Measurements from ENCODE around the gene IPO4.

IPO4 gene

DNA sequence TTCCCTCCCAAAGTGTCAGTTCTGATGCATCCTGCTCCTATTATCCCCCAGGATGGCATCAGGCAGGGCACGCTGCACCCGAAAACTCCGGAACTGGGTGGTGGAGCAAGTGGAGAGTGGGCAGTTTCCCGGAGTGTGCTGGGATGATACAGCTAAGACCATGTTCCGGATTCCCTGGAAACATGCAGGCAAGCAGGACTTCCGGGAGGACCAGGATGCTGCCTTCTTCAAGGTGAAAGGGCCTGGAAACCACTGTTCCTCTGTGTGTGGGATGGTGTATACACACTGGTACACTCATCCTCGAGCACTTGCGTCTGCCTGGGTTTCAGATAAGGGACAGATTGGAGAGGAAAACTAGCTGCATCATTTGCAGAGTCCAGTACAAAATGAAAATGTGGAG lies 26.5 kb downstream of the IPO4 start:
- Histone ChIP-seq H3K9ac (ENCODE audit: low read length) (peak overlapping the region; percentile 91), H3K4me1 (ENCODE audit: insufficient read depth, low read length) (peaks cover 26% of the 10 kb centered on the region), H3K27ac (ENCODE audit: low read depth, low read length) (peak overlapping the region; percentile 94), H3K36me3 (ENCODE audit: insufficient read depth, low read length) (peaks cover 69% of the 10 kb centered on the region), H3K9me3 (ENCODE audit: low read length) (no peaks in the 10 kb centered on the region), H3K27me3 (ENCODE audit: control insufficient read depth in 1 of 2, insufficient read depth in 2 of 2, low read length in 2 of 2) (no peaks in the 10 kb centered on the region), H3K4me3 (ENCODE audit: low read depth in 1 of 2, low read length in 2 of 2) (peak overlapping the region; percentile 78 to 93)

DNA sequence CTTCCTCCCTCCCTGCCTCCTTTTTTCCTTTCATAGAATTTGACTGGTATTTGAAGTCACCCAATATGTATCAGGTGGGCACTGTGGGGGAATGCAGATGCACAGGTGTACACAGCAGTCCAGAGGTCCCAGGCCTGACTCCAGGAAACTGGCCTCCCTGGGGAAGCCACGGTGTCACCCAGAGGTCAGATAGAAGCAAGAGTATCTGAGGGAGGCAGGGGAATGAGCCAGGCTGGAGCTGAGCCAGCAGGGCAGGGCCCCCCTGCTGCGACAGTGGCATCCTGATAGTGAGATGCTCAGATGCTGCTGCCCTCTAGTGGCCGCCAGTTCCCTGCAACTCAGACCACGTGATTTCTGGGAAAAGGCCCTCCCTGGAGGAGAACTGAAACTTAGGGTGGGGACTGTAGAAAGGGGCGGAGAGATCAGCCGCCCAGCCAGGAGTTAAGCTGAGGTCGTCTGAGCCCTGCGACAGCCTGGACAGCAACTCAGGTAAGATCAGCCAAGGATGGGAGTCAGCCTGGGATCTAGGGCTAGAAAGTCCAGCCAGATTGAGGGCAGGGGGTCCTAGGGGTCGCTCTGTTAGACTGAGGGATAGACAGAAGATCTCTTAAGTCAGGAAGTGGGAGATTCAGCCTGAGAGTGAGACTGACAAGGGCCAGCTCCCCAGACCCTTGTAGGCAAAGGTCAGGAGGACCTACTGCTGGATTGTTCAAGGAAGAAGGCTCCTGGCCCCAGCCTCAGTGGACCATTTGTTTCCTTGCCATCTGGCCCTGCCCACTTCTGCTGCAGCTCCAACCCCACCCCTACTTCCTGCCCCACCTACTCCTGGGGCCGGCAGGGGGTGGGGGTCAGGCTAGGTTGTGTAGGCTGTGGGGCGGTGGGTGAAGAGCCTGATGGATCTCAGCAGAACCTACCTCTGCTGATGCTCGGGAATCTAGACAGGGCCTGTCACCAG lies 27.5 kb downstream of the IPO4 start, which contains the start of gene IRF9:
TSS of gene IRF9 (plus strand) at position 416 of the 955 bp plus-strand sequence. CDS start 880 bp downstream, outside the sequence.
- Histone ChIP-seq H3K4me3 (ENCODE audit: low read depth in 1 of 2, low read length in 2 of 2) (peak within 1 kb of the TSS; percentile 78 to 93), H3K27ac (ENCODE audit: low read depth, low read length) (peak within 1 kb of the TSS; percentile 94), H3K36me3 (ENCODE audit: insufficient read depth, low read length) (peaks cover 66% of the 10 kb centered on the region), H3K4me1 (ENCODE audit: insufficient read depth, low read length) (peaks cover 26% of the 10 kb centered on the region), H3K9ac (ENCODE audit: low read length) (peak within 1 kb of the TSS; percentile 91), H3K9me3 (ENCODE audit: low read length) (no peaks in the 10 kb centered on the region), H3K27me3 (ENCODE audit: control insufficient read depth in 1 of 2, insufficient read depth in 2 of 2, low read length in 2 of 2) (no peaks in the 10 kb centered on the region)

DNA sequence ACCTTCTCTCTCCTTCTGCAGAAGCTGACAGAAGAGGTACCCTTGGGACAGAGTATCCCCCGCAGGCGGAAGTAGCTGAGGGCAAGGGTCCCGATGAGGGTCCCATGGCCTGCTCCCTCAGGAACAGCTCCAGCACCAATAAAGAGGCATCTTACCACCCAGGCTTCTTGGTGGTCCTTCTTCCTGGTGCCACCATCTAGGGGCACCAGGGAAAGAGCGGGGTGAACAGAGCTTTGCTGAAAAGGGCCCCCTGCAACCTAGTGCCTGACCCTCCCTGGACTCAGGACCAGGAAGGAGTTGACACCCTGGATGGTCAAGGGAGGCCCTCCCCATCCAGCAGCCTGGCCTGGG lies 28.1 kb downstream of the IPO4 start:
- Histone ChIP-seq H3K36me3 (ENCODE audit: insufficient read depth, low read length) (peaks cover 65% of the 10 kb centered on the region), H3K27me3 (ENCODE audit: control insufficient read depth in 1 of 2, insufficient read depth in 2 of 2, low read length in 2 of 2) (no peaks in the 10 kb centered on the region), H3K4me3 (ENCODE audit: low read depth in 1 of 2, low read length in 2 of 2) (no peak overlapping the region), H3K4me1 (ENCODE audit: insufficient read depth, low read length) (peaks cover 26% of the 10 kb centered on the region), H3K9ac (ENCODE audit: low read length) (peak overlapping the region; percentile 91), H3K9me3 (ENCODE audit: low read length) (no peaks in the 10 kb centered on the region), H3K27ac (ENCODE audit: low read depth, low read length) (peak overlapping the region; percentile 94)

DNA sequence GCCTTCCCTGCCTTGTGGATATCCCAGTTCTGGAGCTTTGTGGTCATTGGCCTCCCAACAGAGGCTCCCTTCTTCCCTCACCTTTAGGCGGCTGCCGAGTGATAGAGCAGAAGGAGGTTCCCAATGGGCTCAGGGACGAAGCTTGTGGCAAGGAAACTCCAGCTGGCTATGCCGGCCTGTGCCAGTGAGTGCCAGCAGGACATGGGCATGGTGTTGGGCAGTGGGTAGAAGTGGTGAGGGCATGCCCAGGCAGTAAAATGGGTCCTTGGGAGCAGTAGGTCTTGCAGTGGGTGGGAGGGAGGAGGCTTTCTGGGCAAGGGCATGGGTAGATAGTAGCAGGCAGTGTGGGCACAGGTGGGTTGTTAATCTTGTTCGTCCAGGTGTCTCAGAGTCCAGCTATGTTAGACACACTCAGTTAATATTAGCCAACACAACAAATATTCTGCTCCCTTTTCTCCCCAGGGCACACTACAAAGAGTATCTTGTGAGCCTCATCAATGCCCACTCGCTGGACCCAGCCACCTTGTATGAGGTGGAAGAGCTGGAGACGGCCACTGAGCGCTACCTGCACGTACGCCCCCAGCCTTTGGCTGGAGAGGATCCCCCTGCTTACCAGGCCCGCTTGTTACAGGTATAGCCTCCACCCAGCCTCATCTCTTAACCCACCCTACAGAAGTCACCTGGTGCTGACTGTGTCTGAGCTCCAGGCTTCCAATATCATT lies 28.7 kb downstream of the IPO4 start:
- peaks cover 65% of the 10 kb centered on the region for H3K36me3 ChIP-seq (ENCODE audit: insufficient read depth, low read length)
- peak overlapping the region; percentile 94 for H3K27ac ChIP-seq (ENCODE audit: low read depth, low read length)
- H3K9ac ChIP-seq (ENCODE audit: low read length): no peak overlapping the region
- H3K4me1 ChIP-seq (ENCODE audit: insufficient read depth, low read length): peaks cover 26% of the 10 kb centered on the region
- no peaks in the 10 kb centered on the region for H3K9me3 ChIP-seq (ENCODE audit: low read length)
- H3K4me3 ChIP-seq (ENCODE audit: low read depth in 1 of 2, low read length in 2 of 2): no peak overlapping the region
- no peaks in the 10 kb centered on the region for H3K27me3 ChIP-seq (ENCODE audit: control insufficient read depth in 1 of 2, insufficient read depth in 2 of 2, low read length in 2 of 2)

DNA sequence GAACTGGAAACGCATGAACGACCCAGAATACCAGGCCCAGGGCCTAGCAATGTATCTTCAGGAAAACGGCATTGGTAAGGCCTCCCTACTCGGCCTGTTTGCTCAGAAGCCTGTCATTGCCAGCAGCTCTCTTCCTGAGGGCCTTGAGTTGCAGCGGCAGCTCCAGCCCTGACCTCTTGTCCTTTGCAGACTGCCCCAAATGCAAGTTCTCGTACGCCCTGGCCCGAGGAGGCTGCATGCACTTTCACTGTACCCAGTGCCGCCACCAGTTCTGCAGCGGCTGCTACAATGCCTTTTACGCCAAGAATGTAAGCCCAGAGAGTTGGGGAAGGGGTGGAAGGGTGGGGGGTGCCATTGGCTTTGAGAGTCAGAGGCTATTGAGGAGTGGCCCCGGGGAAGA lies 31.3 kb downstream of the IPO4 start:
- Histone ChIP-seq H3K9me3 (ENCODE audit: low read length) (no peaks in the 10 kb centered on the region), H3K4me3 (ENCODE audit: low read depth in 1 of 2, low read length in 2 of 2) (no peak overlapping the region), H3K27ac (ENCODE audit: low read depth, low read length) (no peak overlapping the region), H3K27me3 (ENCODE audit: control insufficient read depth in 1 of 2, insufficient read depth in 2 of 2, low read length in 2 of 2) (no peaks in the 10 kb centered on the region), H3K9ac (ENCODE audit: low read length) (no peak overlapping the region), H3K36me3 (ENCODE audit: insufficient read depth, low read length) (peaks cover 53% of the 10 kb centered on the region), H3K4me1 (ENCODE audit: insufficient read depth, low read length) (peaks cover 14% of the 10 kb centered on the region)

DNA sequence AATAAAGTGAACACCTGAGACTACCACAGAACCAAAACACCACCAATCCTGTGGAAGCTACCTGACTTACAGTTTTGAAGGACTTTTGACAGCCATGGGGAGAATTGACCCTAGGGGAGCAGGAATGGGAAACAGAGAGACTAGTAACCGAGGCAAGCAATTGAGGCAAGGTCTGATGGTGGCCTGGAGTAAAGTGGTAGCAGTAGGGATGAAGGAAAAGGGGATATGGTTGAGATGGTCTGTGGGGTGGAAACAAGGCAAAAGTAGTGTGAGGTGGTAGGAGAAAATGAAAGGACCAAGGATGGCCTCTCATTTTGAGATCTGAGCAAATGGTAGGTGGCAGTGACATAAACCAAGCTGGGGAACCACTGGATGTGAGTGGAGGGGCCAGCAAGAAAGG lies 31.8 kb downstream of the IPO4 start:
- H3K4me1 ChIP-seq (ENCODE audit: insufficient read depth, low read length): peaks cover 9% of the 10 kb centered on the region
- peaks cover 57% of the 10 kb centered on the region for H3K36me3 ChIP-seq (ENCODE audit: insufficient read depth, low read length)
- H3K9ac ChIP-seq (ENCODE audit: low read length): no peak overlapping the region
- H3K9me3 ChIP-seq (ENCODE audit: low read length): no peaks in the 10 kb centered on the region
- no peaks in the 10 kb centered on the region for H3K27me3 ChIP-seq (ENCODE audit: control insufficient read depth in 1 of 2, insufficient read depth in 2 of 2, low read length in 2 of 2)
- H3K4me3 ChIP-seq (ENCODE audit: low read depth in 1 of 2, low read length in 2 of 2): no peak overlapping the region
- H3K27ac ChIP-seq (ENCODE audit: low read depth, low read length): no peak overlapping the region

DNA sequence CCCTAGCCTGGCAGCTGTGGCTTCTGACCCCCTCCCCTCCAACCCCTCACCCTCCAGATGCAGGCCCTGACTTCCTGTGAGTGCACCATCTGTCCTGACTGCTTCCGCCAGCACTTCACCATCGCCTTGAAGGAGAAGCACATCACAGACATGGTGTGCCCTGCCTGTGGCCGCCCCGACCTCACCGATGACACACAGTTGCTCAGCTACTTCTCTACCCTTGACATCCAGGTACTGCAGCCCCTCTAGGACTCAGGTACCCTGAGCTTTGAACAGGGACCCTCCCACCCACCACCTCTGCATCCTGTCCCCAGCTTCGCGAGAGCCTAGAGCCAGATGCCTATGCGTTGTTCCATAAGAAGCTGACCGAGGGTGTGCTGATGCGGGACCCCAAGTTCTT lies 33.5 kb downstream of the IPO4 start:
- peaks cover 66% of the 10 kb centered on the region for H3K36me3 ChIP-seq (ENCODE audit: insufficient read depth, low read length)
- no peak overlapping the region for H3K4me3 ChIP-seq (ENCODE audit: low read depth in 1 of 2, low read length in 2 of 2)
- no peaks in the 10 kb centered on the region for H3K4me1 ChIP-seq (ENCODE audit: insufficient read depth, low read length)
- H3K9me3 ChIP-seq (ENCODE audit: low read length): no peaks in the 10 kb centered on the region
- H3K9ac ChIP-seq (ENCODE audit: low read length): no peak overlapping the region
- no peak overlapping the region for H3K27ac ChIP-seq (ENCODE audit: low read depth, low read length)
- no peaks in the 10 kb centered on the region for H3K27me3 ChIP-seq (ENCODE audit: control insufficient read depth in 1 of 2, insufficient read depth in 2 of 2, low read length in 2 of 2)

DNA sequence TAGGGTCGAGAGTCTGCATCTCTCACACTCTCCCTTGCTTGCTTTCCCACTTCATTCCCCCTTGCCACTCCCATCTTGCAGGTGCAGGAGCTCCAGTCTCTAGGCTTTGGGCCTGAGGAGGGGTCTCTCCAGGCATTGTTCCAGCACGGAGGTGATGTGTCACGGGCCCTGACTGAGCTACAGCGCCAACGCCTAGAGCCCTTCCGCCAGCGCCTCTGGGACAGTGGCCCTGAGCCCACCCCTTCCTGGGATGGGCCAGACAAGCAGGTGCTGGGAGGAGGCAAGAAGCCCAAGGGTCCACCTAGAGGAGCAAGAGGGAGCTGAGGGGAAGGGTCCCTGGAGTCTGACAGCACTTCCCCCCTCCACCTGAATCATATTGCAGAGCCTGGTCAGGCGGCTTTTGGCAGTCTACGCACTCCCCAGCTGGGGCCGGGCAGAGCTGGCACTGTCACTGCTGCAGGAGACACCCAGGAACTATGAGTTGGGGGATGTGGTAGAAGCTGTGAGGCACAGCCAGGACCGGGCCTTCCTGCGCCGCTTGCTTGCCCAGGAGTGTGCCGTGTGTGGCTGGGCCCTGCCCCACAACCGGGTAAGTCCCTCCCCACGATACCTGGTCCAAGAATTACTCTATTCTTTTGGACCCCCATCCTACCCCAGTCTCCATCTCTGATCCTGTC lies 37.1 kb downstream of the IPO4 start:
- Histone ChIP-seq H3K9me3 (ENCODE audit: low read length) (no peaks in the 10 kb centered on the region), H3K27me3 (ENCODE audit: control insufficient read depth in 1 of 2, insufficient read depth in 2 of 2, low read length in 2 of 2) (no peaks in the 10 kb centered on the region), H3K4me1 (ENCODE audit: insufficient read depth, low read length) (peaks cover 20% of the 10 kb centered on the region), H3K36me3 (ENCODE audit: insufficient read depth, low read length) (peaks cover 51% of the 10 kb centered on the region), H3K4me3 (ENCODE audit: low read depth in 1 of 2, low read length in 2 of 2) (no peak overlapping the region), H3K9ac (ENCODE audit: low read length) (no peak overlapping the region), H3K27ac (ENCODE audit: low read depth, low read length) (no peak overlapping the region)

DNA sequence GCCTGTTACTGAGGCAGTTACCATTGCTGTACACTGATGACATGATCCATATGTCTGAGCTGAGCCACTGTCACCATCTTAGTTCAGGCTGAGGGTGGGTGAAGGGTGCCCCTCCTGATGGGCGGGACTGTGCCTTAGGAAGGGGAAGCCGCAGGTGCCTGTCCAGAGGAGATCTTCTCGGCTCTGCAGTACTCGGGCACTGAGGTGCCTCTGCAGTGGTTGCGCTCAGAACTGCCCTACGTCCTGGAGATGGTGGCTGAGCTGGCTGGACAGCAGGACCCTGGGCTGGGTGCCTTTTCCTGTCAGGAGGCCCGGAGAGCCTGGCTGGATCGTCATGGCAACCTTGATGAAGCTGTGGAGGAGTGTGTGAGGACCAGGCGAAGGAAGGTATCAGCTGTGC lies 37.6 kb downstream of the IPO4 start:
- no peak overlapping the region for H3K27ac ChIP-seq (ENCODE audit: low read depth, low read length)
- peaks cover 50% of the 10 kb centered on the region for H3K36me3 ChIP-seq (ENCODE audit: insufficient read depth, low read length)
- H3K9me3 ChIP-seq (ENCODE audit: low read length): no peaks in the 10 kb centered on the region
- no peaks in the 10 kb centered on the region for H3K27me3 ChIP-seq (ENCODE audit: control insufficient read depth in 1 of 2, insufficient read depth in 2 of 2, low read length in 2 of 2)
- no peak overlapping the region for H3K4me3 ChIP-seq (ENCODE audit: low read depth in 1 of 2, low read length in 2 of 2)
- H3K4me1 ChIP-seq (ENCODE audit: insufficient read depth, low read length): peaks cover 22% of the 10 kb centered on the region
- no peak overlapping the region for H3K9ac ChIP-seq (ENCODE audit: low read length)

DNA sequence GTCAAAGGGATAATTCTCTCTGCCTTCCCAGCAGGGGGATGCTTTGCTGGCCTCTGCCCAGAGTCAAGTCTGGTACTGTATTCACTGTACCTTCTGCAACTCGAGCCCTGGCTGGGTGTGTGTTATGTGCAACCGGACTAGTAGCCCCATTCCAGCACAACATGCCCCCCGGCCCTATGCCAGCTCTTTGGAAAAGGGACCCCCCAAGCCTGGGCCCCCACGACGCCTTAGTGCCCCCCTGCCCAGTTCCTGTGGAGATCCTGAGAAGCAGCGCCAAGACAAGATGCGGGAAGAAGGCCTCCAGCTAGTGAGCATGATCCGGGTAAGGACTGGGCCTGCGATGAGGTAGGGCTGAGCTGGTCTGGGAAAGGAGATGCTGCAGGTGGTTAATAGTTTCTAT lies 38.0 kb downstream of the IPO4 start:
- H3K27ac ChIP-seq (ENCODE audit: low read depth, low read length): no peak overlapping the region
- H3K27me3 ChIP-seq (ENCODE audit: control insufficient read depth in 1 of 2, insufficient read depth in 2 of 2, low read length in 2 of 2): no peaks in the 10 kb centered on the region
- H3K9me3 ChIP-seq (ENCODE audit: low read length): no peaks in the 10 kb centered on the region
- peaks cover 46% of the 10 kb centered on the region for H3K36me3 ChIP-seq (ENCODE audit: insufficient read depth, low read length)
- H3K4me3 ChIP-seq (ENCODE audit: low read depth in 1 of 2, low read length in 2 of 2): no peak overlapping the region
- H3K4me1 ChIP-seq (ENCODE audit: insufficient read depth, low read length): peaks cover 26% of the 10 kb centered on the region
- no peak overlapping the region for H3K9ac ChIP-seq (ENCODE audit: low read length)

DNA sequence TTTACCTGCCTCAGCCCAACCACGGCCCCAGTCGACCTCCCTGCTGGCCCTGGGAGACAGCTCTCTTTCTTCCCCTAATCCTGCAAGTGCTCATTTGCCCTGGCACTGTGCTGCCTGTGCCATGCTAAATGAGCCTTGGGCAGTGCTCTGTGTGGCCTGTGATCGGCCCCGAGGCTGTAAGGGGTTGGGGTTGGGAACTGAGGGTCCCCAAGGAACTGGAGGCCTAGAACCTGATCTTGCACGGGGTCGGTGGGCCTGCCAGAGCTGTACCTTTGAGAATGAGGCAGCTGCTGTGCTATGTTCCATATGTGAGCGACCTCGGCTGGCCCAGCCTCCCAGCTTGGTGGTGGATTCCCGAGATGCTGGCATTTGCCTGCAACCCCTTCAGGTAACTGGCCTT lies 38.6 kb downstream of the IPO4 start:
- peaks cover 41% of the 10 kb centered on the region for H3K36me3 ChIP-seq (ENCODE audit: insufficient read depth, low read length)
- H3K27ac ChIP-seq (ENCODE audit: low read depth, low read length): no peak overlapping the region
- no peak overlapping the region for H3K9ac ChIP-seq (ENCODE audit: low read length)
- peaks cover 30% of the 10 kb centered on the region for H3K4me1 ChIP-seq (ENCODE audit: insufficient read depth, low read length)
- H3K27me3 ChIP-seq (ENCODE audit: control insufficient read depth in 1 of 2, insufficient read depth in 2 of 2, low read length in 2 of 2): no peaks in the 10 kb centered on the region
- H3K4me3 ChIP-seq (ENCODE audit: low read depth in 1 of 2, low read length in 2 of 2): no peak overlapping the region
- no peaks in the 10 kb centered on the region for H3K9me3 ChIP-seq (ENCODE audit: low read length)

Data from muscle layer of colon (tissue), 2 donors.